GM06990 (cell line): Measurements from ENCODE around the gene ATP11A.

Experiments
- DNase-seq: peaks from one replicate; pipeline ENCODE4 v3.0.0-alpha.2; 2011; ENCODE audit not compliant: insufficient read length; ENCODE audit errors: extremely low read depth
- H3K27me3 ChIP-seq: replicated peaks from 2 replicates; pipeline ENCODE4 v1.6.0; 2011; ENCODE audit warnings: low read length; ENCODE audit not compliant: control insufficient read depth, insufficient read depth
- H3K36me3 ChIP-seq: 2 replicates; pipeline ENCODE4 v1.5.1; 2011; ENCODE audit warnings: low read length; ENCODE audit not compliant: control insufficient read depth, insufficient read depth
- H3K4me3 ChIP-seq: replicated peaks from 2 replicates; pipeline ENCODE4 v1.5.1; 2011; ENCODE audit warnings: low read depth, mild to moderate bottlenecking, control low read depth, low read length
- TF ChIP-seq, protein P1 (sequence below): IDR thresholded peaks from 2 replicates; pipeline ENCODE4 v1.5.1; 2011; ENCODE audit warnings: low read length, control low read depth, mild to moderate bottlenecking, inconsistent platforms; ENCODE audit not compliant: insufficient read depth, poor library complexity, severe bottlenecking

Gene ATP11A

DNA sequence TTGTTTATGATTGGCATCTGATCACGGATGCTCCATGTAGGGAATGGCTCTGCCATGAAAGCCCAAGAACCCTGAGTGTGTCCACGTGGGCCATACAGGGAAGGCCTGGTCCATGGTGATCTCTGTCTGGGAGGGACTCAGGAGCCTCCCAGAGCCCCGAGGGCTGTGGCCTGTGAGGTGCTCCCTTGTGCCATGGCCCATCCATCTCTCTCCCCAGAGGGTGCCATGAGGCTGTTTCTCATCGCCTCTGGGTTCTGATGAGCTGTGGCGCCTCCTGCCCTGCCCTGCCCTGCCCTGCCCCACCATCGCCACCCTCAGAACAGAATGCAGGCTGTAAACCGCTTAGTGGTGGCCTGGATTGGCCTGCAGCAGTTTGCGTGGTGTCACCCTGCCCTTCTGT is 83.1 kb downstream of the ATP11A start:
- DNase-seq = no peak
- peaks cover 3% of the 10 kb centered on the region for H3K36me3 ChIP-seq
- TF ChIP-seq, protein P1, sequence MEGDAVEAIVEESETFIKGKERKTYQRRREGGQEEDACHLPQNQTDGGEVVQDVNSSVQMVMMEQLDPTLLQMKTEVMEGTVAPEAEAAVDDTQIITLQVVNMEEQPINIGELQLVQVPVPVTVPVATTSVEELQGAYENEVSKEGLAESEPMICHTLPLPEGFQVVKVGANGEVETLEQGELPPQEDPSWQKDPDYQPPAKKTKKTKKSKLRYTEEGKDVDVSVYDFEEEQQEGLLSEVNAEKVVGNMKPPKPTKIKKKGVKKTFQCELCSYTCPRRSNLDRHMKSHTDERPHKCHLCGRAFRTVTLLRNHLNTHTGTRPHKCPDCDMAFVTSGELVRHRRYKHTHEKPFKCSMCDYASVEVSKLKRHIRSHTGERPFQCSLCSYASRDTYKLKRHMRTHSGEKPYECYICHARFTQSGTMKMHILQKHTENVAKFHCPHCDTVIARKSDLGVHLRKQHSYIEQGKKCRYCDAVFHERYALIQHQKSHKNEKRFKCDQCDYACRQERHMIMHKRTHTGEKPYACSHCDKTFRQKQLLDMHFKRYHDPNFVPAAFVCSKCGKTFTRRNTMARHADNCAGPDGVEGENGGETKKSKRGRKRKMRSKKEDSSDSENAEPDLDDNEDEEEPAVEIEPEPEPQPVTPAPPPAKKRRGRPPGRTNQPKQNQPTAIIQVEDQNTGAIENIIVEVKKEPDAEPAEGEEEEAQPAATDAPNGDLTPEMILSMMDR = no peak
- no peak overlapping the region for H3K4me3 ChIP-seq
- no peaks in the 10 kb centered on the region for H3K27me3 ChIP-seq

DNA sequence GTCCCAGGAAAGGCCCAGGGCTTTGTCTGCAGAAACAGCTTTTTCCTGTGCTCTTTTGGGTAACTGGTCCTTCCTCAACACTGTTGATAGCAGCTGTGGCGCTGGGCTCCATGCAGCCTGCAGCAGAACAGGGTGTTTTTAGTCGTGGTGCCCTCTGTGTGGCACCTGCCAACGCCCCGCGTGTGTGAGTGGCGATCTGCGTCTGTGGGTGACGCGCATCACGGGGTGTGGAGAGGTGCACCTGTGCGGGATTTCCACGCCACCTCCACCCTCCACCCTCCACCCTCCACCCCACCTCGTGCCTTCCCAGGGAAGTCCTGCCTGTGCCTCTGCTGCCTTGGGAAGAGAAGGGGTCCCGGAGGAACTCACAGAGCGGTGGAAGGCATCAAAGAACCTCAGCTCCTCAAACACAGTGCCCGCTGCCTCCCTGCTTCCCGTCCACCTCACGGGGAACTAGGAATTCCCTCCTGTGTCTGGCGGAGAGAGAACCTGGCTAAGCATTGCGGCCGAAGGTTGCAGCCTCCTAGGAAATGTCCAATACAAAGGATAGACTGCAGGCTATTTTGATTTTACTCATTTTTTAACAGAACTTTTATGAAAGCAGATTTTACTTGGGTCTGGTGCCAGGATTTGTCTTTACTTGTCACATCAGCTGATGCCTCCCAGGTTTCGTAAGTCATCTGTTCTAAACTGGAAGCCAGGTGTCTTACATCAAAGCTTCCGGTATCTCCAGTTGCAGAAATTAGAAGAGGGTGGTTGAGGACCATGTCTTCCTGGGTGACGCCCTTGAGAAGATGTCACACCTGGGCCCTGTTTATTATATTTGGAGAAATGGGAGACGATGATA is 84.0 kb downstream of the ATP11A start:
- Histone ChIP-seq H3K4me3 (no peak overlapping the region), H3K36me3 (peaks cover 3% of the 10 kb centered on the region), H3K27me3 (no peaks in the 10 kb centered on the region)
- TF ChIP-seq, protein P1 = no peak
- no peak for DNase-seq

DNA sequence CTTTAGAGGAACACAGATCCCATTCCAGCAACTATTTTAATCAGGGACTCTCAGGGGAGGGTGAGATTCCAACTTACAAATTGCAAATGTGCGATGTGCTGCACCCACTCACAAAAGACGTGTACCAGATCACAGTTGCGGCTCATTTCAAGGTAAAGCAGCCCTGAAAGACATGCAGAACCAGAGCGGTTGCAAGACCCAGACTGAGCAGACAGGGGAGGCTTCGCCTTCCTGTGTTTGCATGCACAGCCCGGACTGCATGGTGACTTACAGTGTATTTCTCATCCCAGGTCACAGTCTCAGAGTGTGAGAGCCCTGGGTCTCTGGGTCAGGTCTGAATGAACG is 84.6 kb downstream of the ATP11A start:
- TF ChIP-seq, protein P1 = no peak
- Histone ChIP-seq H3K27me3 (no peaks in the 10 kb centered on the region), H3K4me3 (no peak overlapping the region), H3K36me3 (peaks cover 3% of the 10 kb centered on the region)
- DNase-seq = no peak

DNA sequence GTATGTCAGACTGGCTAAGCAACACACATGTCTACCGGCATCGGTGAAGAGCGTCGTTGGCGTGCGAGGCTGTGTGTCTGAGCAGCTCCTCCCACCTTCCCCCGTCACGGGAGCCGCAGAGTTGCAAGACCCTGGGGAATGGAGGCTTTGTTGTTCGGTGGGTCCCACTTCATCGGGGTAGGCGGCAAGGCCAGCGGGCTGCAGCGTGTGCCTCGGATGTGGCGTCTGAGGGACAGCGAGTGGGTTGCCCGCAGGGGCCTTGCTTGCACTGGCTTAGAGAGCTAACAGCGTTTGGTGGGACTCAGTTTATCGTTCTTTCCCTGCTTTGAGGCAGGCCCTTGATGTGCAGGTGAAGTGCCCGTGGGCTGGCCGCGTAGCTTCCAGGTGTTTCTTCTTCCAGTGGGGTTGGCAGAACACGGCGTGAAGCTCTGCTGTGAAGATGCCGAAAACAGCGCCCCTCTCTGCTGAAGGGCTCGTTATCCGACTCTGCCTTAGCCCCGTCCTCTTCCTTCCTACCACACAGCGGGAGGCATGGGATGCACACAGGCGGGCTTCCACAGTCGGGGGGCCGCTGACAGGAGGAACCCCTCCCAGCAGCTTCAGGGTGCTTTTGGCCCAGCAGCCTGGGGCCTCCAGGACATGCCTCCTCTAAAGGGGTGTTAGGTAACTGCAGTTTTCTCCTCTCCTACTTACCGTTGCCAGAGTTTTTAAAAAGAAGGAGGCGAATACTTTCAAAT is 85.2 kb downstream of the ATP11A start:
- H3K4me3 ChIP-seq = no peak overlapping the region
- no peaks in the 10 kb centered on the region for H3K27me3 ChIP-seq
- peaks cover 3% of the 10 kb centered on the region for H3K36me3 ChIP-seq
- TF ChIP-seq, protein P1 = no peak
- DNase-seq = no peak

DNA sequence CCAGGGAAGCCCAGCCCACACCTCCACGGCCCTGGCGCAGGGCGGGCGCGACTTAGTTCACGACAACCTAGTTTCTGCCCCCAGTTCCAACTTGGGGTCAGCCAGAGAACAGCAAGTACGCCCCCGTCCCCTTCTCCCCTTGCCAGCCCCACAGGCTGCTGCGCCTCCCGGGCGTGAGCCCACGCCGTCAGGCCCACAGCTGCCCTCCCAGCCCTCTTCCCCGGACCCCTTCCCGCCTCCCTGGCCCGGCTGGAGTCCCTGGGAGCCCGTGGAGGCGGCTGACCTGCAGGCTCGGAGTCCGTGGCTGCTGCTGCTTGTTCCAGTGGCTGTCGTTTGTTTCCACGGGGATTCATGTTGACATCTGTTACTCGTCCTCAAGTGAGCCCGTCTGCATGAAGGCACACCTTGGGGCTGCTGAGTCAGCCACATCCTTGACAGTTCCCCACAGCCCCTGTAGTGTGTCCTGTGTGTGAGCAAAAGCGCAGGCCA is 86.0 kb downstream of the ATP11A start:
- no peaks in the 10 kb centered on the region for H3K27me3 ChIP-seq
- H3K4me3 ChIP-seq = no peak overlapping the region
- no peak for DNase-seq
- H3K36me3 ChIP-seq = peaks cover 1% of the 10 kb centered on the region
- TF ChIP-seq, protein P1 = no peak
